Suprapubic skin (tissue), 4 donors: Measurements from ENCODE around the gene GABBR1.

Experiments used
- EP300 ChIP-seq: sonication (generic); formaldehyde crosslinking; IDR thresholded peaks from one replicate; pipeline ENCODE4 v1.6.1; 2017; ENCODE audit warnings: antibody characterized with exemption
- POLR2AphosphoS5 ChIP-seq, 3 donors: sonication (generic); formaldehyde crosslinking; IDR thresholded peaks; one replicate each; pipeline ENCODE4 v1.6.1; 2017; ENCODE audit warnings: antibody characterized with exemption in 3 of 3
- TF ChIP-seq, protein P1 (sequence below), 2 donors: fragments of 200-600 bp in 1 of 2; fragments of 450-650 bp in 1 of 2; sonication (generic) in 1 of 2; IDR thresholded peaks; one replicate each; pipeline ENCODE4 v1.5.1; 2016 to 2019; ENCODE audit warnings: antibody characterized with exemption in 2 of 2, mild to moderate bottlenecking in 1 of 2, moderate library complexity in 1 of 2

GRCh38 chr6:29564875-29565274, 68.1 kb downstream of the GABBR1 start:
- TF ChIP-seq, protein P1, sequence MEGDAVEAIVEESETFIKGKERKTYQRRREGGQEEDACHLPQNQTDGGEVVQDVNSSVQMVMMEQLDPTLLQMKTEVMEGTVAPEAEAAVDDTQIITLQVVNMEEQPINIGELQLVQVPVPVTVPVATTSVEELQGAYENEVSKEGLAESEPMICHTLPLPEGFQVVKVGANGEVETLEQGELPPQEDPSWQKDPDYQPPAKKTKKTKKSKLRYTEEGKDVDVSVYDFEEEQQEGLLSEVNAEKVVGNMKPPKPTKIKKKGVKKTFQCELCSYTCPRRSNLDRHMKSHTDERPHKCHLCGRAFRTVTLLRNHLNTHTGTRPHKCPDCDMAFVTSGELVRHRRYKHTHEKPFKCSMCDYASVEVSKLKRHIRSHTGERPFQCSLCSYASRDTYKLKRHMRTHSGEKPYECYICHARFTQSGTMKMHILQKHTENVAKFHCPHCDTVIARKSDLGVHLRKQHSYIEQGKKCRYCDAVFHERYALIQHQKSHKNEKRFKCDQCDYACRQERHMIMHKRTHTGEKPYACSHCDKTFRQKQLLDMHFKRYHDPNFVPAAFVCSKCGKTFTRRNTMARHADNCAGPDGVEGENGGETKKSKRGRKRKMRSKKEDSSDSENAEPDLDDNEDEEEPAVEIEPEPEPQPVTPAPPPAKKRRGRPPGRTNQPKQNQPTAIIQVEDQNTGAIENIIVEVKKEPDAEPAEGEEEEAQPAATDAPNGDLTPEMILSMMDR (IDR thresholded peaks at IDR 0.05), result no peak
- TF ChIP-seq EP300, result no peak
- TF ChIP-seq POLR2AphosphoS5 (IDR thresholded peaks at IDR 0.05), result no peak
